ENCODE measurements around the gene CTNNBL1.

DNA sequence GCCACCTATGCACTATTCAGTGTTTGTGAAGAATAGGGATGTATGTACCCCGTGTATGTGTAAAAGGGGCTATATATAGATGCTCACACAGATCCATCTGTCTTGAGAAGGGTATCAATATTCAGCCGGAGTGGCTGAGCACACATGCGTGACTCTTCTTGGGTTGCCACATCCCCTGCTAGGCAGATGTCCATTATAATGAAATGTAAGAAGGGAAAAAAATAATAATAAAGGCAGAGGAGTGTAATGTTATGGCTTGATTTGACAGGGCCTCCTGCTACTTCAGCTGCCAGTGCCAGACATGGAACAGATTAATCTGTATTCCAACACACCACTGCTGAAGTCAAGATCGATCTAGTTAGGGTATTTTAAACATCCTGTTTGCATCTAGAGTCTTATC, 134.9 kb downstream of the CTNNBL1 start:
- TF ChIP-seq POLR2AphosphoS5 (IDR thresholded peaks at IDR 0.05; ENCODE audit: low read depth, low read length): no peak
- TF ChIP-seq TAF1 (IDR thresholded peaks at IDR 0.05; ENCODE audit: borderline replicate concordance, low read depth, low read length): no peak
- no peak for TF ChIP-seq POLR2A (IDR thresholded peaks at IDR 0.05; ENCODE audit: low read depth, low read length)

Data from GM12892 (cell line).